ENCODE results near the gene FAM180A.

DNA sequence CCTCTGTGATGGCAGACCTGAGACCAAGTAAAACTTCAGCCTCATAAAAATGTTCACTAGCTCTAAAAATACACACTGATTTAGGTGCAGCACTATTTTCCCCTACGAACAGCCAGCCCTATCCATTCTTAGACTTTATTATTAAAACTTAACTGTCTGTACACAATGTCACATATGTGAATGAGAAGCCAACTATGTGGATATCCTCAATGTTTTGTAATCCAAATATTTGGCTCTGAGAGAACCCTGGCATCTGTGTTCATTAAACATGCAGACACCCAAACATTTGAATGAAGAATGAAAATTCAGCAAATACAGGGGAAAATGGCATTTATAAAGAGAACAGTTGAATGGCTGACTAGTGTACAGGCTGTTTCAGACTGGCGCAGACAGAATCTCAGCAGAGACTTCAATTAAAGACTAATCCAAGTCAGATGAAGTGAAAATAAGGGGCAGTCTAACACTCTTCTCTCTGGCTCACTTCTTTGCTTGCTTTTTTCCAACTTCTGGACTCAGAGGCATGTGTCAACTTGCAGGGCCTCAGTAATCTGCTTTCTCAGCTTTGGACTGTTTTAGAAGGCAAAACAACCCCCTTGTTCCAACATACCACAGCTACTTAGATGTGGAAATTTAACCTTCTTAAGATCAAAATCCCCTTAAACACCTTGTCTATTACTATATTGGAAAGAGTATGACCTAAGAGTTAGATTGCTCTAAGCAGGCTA lies 47.4 kb upstream of the FAM180A start:
- TF ChIP-seq, protein P1, sequence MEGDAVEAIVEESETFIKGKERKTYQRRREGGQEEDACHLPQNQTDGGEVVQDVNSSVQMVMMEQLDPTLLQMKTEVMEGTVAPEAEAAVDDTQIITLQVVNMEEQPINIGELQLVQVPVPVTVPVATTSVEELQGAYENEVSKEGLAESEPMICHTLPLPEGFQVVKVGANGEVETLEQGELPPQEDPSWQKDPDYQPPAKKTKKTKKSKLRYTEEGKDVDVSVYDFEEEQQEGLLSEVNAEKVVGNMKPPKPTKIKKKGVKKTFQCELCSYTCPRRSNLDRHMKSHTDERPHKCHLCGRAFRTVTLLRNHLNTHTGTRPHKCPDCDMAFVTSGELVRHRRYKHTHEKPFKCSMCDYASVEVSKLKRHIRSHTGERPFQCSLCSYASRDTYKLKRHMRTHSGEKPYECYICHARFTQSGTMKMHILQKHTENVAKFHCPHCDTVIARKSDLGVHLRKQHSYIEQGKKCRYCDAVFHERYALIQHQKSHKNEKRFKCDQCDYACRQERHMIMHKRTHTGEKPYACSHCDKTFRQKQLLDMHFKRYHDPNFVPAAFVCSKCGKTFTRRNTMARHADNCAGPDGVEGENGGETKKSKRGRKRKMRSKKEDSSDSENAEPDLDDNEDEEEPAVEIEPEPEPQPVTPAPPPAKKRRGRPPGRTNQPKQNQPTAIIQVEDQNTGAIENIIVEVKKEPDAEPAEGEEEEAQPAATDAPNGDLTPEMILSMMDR (IDR thresholded peaks at IDR 0.05 in 4 of 5, conservative IDR thresholded peaks at IDR 0.05 in 1 of 5) = no peak
- TF ChIP-seq POLR2A (IDR thresholded peaks at IDR 0.05) = no peak

All from gastrocnemius medialis (tissue), 4 donors.